Right renal cortex interstitium (tissue), 3 donors: ENCODE results near the gene DEFB124. TPM values are rescaled to one million over a fixed set of nuclear protein-coding genes. Genes with fewer than 3 reads are reported as not detected.
"Not testable (repeated sequence)": the region's sequence is repeated elsewhere in the genome, so short reads cannot be mapped to it uniquely, and the experiment has no call there.

Experiments used
- DNase-seq, 3 donors: peaks; one replicate each; pipeline ENCODE4 v3.0.0-alpha.2; 2013; ENCODE audit warnings: low read depth in 3 of 3, low spot score in 2 of 3
- polyA plus RNA-seq, 3 donors: library from polyadenylated mRNA; unstranded; fragments of 120-200 nt; gene quantifications; one replicate each; pipeline ENCODE4 v1.2.1, GENCODE V29; 2013; ENCODE audit not compliant: insufficient read length in 3 of 3

The DEFB124 gene
- polyA plus RNA-seq, 3 donors, result not detected

DNA sequence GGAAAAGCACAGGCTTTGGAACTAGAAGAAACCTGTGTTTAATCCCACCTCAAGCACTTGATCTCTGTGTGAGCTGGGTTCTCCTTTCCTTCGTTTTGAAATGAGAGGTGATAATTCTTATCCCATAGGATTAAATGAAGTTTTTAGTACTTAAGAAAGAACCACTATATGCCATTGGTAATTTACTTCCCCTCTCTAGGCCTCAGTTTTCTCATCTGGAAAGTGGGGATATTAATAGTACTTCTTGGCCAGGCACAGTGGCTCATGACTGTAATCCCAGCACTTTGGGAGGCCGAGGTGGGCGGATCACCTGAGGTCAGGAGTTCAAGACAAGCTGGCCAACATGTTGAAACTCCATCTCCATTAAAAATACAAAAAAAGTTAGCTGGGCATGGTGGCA is 14.2 kb upstream of the DEFB124 start:
- no peak for DNase-seq

DNA sequence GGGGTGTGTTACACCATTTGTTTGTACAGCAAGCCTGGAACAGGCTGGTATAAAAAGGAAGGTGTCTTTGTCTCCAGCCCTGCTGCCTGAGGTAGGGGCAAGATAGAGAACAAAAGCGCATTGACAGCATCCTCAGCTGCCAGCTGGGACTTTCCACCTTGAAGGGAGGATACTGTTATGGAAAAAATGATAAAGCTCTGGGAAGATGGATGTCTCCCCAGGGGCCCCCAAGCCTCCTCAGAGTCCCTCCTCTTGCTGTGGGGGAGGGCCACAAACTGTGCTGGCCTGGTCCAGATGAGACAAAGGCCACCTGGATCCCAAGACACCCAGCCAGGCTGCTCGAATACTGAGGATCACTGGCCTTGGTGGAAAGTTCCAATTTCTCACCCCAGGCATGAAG is 13.2 kb upstream of the DEFB124 start:
- DNase-seq, result no peak

DNA sequence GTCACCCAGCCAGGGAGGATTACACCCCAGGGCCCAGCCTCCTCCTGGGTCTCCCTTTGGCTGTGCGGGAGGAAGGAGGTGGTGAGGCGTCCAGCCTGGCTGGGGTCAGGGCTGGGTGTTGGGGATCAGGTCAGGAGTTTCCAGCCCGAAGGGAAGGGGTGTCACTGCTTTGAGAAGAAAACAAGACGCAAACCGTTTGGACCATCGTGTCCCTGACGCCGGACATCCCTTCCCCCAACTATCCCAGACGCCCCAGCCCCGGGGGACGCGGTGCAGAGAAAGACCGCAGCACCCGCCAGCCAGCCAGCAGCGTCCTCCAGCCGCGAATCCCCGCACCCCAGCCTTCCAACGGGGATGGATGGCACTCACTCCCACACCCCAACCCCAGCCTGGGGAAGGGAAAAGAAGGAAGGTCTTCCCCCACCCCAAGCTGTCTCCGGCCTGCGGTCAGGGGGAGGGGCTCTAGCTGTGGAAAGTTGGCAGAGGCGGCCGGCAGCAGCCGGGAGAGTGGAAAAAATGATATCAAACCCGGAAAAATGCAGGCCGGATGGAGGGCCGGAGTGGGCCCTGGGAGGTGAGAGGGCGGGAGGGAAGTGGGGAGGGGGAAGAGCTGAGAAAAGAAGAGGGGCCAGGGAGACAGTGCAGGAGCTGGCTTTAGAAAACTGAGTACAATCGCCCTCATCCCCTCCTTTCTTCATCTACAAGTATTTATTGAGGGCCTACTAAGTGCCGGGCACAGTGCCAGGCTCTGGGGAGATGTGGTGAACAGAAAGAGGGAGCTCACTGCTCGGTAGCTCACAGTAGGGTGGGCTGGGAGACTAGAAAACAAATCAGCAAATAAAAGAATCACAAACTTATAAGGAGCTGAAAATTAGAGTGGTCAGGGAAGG is 10.8 kb upstream of the DEFB124 start:
- DNase-seq, result peak in 2 of 3 donors; percentile 23 to 62

DNA sequence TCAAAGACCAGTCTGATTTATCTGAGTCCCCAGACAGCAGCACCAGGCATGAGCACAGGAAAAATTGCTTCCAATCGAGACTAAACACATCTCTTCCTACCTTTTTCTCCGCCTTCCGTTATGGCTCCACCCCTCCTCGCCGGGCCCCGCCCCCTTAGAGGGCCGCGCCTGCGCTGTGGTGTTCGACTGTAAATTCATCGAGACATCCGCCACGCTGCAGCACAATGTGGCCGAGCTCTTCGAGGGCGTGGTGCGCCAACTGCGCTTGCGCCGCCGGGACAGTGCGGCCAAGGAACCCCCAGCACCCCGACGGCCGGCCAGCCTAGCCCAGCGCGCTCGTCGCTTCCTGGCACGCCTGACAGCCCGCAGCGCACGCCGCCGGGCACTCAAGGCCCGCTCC is 9.1 kb upstream of the DEFB124 start:
- DNase-seq, result no peak

DNA sequence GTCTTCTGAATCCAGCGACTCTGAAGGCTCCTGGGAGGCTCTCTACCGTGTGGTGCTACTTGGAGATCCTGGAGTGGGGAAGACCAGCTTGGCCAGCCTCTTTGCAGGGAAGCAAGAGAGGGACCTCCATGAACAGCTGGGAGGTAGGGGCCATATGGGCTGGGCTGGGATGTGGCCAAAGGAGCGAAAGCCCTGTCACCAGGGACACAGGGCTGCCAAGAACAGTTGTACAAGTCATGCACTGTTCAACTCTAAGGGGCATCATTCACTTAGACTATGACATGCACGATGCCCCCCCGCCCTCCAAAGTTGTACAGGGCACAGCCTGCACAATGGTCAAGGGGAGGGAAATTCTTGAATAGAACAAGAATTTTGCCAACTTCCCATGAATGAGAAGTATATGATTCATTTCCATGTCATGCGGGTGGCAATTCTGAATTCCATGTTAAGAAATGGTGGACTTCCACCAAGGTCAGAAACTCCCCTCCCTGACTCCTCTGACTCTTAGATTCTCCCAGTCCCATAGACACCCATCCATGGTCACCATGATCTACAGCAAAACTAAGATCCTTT is 1.8 kb upstream of the DEFB124 start:
- no peak for DNase-seq

DNA sequence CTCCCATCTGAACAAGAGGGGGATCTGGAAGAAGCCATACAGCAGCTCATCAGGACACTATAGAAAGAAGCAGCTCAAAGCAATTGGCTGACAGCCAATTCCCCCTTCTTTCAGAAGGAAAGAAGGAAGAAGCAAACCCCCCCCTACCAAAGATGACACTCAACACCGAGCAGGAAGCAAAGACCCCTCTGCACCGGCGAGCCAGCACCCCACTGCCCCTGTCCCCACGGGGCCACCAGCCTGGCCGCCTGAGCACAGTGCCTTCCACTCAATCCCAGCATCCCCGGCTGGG is 1.3 kb upstream of the DEFB124 start:
- no peak for DNase-seq

DNA sequence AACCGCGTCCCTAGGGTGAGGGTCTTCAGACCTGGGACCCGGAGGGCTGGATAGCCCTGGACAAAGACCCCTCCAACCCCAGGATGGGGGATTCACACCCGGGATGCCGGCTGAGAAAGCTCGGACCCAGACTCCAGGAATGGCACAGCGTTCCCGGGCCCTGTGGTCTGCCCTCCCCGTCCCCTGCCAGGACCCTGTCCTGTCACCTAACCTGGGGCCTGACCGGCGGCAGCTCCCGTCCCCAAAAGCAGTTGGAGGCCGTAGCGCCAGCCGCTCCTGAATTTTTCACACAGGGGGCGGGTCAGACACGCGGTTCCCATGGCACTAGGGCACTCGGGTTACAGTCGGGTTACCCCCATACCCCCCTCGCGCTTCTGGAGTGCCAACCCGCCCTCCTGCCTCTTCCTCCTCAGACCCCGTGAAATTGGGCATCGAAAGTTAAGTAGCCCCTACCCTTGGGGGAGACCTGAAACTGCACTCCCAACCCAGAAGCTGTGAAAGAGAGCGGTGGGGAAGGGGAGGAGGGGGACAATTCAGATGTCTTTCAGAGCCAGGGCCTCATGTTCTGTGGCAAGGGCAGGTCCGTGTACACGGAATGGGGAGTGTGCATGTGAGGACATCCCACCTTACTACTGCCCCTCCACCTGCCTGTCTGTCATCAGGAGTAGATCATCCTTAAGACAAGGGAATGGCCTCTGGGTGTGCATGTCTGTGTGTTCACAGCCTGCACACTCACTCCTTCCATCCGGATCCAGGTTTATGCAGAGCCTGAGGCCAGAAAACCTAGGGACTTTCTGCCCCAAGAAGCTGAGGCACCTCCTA is 756 bp upstream of the DEFB124 start:
- no peak for DNase-seq

DNA sequence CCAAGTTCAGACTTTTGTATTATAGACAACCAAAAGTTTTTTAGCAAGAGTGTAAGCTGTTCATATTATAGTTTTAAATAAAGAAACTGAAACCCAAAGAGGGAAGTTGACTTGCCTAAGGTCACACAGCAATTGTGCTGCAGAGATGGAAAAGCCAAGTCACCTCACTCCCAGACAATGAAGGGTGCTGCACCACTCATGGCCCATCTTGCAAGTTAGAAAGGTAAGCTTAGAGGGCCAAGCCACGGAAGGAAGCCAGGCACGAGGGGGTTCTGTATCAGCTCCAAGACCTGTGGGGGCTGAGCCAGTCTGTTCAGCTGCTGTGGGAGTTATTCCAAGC is 860 bp downstream of the DEFB124 start:
- no peak for DNase-seq

DNA sequence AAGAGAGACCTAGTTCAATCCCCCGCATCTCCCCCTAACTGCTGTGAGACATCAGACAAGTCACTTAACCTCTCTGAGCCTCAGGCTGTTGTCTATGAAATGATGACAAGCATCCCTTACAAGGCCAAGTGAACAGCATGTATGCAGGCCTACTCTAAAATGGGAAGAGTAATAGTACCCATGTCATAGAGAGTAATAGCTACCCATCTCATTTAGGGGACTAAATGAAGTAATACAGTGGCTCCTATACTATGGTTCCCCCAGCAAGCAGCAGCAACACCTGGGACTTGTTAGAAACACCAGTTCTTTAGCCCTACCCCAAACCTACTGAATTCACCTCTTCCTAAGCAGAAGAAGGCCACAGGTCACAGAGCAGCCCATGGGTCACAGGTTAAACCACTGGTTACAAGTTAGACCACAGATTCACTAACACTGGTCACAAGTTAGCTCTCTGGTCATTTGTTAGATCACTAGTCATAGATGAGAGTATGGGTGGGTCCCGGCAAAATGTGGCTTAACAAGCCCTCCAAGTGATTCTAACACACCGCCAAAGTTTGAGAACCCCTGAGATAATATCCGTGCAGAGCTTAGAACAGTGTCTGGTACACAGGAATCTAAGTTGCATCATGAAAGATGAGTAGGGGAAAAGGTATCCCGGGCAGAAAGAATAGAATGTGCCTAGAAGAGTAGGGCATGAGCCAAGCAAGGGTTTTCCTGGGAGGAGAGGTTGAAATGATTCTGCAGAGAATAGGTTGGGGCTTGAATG is 1.4 kb downstream of the DEFB124 start:
- DNase-seq, result no peak

DNA sequence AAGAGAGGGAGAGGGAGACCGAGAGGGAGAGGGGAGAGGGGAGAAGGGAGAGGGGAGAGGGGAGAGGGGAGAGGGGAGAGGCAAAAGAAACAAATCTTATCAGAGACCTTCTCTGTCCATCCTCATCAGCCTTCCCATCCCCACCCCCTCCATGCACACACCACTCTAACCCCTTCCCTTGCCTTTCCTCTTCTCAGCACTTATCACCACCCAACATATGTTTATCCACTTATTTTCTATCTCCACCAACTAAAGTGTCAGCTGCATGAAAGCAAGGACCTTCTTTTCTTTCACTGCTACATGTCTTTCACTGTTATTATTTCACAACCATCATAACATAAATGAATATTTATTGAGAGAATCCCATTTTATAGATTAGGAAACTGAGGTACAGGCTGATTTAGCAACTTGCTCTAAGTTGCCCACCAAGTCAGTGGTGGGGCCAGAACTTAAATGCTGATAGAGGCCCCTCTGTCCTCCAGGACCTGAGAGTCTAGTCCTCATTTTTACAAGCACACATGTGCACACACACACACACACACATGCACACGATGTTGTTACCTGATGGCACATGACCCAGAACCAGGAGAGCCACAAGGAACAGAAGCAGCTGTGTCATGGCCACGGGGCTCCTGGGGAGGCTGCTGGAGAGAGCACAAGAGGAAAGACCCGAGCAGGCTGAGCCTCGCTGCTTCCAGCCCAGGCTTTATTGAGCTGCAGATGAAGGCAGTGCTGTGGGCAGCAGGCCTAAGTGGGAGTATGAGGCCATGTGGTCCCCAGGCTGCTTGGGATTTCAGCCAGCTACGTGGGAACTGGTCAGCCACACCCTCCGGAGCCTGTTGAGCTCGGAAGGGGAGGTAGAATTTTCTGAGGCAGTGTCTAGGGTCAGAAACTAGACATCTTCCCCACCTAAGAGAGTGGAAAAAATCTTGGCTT is 2.3 kb downstream of the DEFB124 start:
- DNase-seq, result no peak

DNA sequence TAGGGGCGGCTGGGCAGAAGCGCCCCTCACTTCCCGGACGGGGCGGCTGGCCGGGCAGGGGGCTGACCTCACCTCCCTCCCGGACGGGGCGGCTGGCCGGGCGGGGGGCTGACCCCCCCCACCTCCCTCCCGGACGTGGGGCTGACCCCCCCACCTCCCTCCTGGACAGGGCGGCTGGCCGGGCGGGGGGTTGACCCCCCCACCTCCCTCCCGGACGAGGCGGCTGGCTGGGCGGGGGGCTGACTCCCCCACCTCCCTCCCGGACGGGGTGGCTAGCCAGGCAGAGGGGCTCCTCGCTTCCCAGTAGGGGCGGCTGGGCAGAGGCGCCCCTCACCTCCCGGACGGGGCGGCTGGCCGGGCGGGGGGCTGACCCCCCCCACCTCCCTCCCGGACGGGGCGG is 4.0 kb downstream of the DEFB124 start:
- DNase-seq, result not testable (repeated sequence)

DNA sequence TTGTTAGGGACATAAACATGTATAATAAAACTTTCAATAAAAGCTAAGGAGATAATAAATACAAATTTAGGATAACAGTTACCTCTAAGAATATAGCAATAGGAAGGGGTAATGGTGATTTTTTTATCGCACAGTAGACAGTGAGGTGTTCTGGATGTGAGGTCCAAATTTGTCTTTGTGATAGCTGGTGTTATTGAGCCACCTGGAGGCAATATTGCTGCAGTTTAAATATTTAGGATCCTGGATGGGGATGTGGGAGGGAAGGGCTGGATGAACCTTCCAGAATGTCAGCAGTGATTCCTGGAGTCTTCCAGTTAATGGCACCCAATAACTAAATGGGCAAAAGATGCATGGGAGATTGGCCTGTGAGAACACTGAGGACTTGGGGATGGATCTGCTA is 20.6 kb downstream of the DEFB124 start:
- no peak for DNase-seq

DNA sequence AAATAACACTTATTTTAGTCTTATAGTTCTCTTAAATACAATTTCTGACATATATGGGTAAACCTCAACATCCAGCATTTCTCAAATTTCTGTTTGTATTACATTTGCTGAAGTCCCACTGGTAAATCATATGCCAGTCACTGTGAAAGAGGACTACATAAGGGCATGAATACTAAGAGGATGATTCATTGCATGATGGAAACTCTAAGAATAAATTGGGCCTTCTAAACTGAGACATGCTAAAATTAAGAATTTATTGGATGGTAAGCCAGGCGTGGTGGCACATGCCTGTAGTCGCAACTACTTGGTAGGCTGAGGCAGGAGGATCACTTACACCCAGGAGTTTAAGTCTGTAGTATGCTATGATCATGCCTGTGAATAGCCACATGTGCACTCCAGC is 22.4 kb downstream of the DEFB124 start:
- no peak for DNase-seq

DNA sequence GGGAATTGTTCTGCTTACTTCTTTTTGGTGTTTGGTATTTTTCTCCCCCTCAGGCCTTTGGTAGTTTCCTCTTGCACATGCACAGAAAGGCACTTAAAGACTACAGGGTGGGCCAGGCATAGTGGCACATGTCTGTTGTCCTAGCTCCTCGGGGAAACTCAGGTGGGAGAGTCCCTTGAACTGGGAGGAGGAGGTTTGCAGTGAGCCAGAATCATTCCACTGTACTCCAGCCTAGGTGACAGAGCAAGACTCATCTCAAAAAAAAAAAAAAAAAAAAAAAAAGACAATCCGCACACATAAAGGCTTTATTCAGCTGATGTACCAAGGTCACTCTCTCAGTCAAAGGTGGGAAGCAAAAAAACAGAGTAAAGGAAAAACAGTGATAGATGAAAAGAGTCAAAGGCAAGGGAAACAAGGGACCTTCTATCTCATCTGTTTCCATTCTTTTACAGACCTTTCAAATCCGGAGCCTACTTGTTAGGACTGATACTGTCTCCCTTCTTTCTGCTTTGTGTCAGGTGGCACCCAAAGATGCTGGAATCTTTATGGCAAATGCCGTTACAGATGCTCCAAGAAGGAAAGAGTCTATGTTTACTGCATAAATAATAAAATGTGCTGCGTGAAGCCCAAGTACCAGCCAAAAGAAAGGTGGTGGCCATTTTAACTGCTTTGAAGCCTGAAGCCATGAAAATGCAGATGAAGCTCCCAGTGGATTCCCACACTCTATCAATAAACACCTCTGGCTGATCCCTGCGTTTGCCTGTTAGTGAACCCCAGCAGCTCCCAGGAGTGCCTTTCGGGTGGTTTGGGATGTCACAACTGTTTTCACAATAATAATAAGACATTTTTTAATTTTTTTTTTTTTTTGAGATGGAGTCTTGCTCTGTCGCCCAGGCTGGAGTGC is 25.2 kb downstream of the DEFB124 start:
- DNase-seq, result no peak

DNA sequence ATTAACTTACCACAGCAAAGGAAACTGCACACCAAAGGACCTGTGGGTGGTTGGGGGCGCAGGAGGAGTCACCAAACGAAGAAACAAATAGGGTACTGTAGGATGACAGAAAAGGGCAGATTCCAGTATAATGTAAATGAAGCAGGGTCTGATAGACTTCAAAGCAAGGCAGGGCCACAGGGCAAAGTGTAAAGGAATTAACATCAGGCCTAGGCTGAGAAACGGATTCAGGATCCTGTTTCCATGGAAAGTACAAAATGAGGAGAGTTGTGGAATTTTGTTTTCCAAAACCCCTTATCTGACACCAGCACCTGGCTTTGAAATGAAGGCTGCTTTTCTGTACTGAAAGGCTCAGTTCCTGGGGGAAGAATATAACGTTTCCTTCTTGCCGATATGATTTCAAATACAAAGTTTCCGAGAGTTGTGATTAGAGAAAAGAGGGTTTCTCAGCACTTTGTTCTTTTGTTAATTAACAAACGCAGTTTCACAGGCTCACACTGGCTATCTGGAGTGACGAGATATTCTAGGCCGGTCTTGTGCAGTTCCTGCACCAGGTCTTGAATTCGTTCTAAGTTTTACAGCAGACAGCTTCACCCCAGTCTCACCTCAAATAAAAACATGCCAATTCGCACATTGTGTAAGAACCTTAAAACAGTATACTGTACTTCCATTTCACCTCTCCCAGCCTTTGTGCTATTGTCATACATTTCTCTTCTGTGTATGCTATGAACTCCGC is 28.7 kb downstream of the DEFB124 start:
- DNase-seq, result no peak

DNA sequence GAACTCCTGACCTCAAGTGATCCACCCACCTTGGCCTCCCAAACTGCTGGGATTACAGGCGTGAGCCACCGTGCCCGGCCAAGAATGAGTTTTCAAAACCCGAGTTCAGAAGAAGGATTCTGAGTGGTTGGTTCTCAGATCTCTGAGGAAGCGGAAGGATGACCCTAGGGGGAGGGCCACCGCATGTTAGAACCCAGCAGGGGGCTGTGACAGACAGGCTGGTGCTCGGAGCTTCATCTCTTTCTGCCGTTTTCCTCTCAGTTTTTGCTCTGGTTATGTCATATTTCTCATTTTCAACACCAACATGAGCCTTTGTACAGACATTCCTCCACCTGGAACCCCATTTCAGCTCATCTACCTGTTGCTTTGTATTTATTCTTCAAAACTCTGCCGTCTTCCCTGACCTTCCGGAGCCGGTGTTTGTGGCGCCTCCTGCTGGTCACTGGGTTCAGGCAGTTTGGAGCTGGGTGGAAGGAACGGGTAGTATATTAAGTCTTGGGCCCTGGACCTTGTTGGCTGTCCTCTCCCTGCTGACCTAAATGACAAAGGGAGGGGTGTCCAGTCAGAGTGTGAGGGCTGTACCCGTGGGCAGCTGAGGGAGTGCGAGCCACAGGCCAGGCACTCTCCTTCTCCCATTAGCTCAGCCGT is 34.8 kb downstream of the DEFB124 start, which contains the start of gene DEFB123:
Gene DEFB123, plus strand, starts transcription at position 621 of the 648 bp plus-strand sequence. CDS start 67 bp downstream, outside the sequence.
- no peak for DNase-seq

DNA sequence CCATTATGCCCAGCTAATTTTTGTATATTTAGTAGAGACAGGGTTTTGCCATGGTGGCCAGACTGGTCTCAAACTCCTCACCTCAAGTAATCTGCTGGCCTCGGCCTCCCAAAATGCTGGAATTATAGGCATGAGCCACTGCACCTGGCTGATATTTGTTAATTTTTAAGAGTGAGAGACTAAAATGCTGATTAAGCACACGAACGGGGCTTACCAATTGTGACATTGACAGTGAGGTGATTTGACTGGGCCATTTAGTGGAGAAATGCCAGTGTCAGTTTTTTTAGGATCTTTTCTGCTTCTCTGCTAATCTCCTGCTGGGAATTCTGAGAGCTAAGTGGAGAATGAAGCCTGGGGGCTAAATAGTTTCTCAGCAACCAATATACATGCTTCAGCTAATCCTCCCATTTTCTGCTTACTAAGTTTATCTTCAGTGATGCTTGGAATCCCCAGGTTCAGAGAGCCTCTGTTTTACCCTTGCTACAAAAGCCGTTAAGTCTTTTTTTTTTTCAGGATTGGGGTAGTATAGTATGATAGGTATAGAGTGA is 44.3 kb downstream of the DEFB124 start:
- no peak for DNase-seq
